Measurements from ENCODE around the gene MUC3A.
"Not testable (repeated sequence)": the region's sequence is repeated elsewhere in the genome, so short reads cannot be mapped to it uniquely, and the experiment has no call there.

Gene MUC3A

DNA sequence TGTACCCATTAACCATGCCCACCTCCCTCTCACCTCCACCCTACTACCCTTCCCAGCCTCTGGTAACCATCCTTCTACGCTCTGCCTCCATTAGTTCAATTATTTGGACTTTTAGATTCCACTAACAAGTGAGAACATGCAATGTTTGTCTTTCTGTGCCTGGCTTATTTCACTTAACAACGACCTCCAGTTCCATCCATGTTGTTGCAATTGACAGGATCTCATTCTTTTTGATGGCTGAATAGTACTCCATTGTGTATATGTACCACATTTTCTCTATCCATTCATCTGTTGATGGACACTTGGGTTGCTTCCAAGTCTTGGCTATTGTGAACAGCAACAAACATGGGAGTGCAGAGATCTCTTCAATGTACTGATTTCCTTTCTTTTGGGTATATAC lies 58.0 kb downstream of the MUC3A start:
- not testable (repeated sequence) for H3K9ac ChIP-seq (ENCODE audit: low read length); H3K4ac ChIP-seq (ENCODE audit: low read depth in 1 of 2, low read length in 2 of 2); H3K18ac ChIP-seq (ENCODE audit: low read depth in 1 of 2, low read length in 2 of 2); H4K8ac ChIP-seq (ENCODE audit: low read length); H2AFZ ChIP-seq (ENCODE audit: low read depth, low read length); H3K14ac ChIP-seq (ENCODE audit: low read length in 2 of 2); DNase-seq; H3K27ac ChIP-seq (ENCODE audit: low read length, poor library complexity, severe bottlenecking); H3K79me1 ChIP-seq (replicated peaks; ENCODE audit: low read length, poor library complexity, severe bottlenecking); H2BK5ac ChIP-seq (ENCODE audit: low read depth, low read length, poor library complexity, severe bottlenecking); H3K36me3 ChIP-seq (ENCODE audit: control insufficient read depth in 1 of 2, insufficient read depth in 2 of 2, low read depth in 1 of 2, low read length in 2 of 2); H2AK5ac ChIP-seq (ENCODE audit: low read length, severe bottlenecking); H3K23ac ChIP-seq (ENCODE audit: low read length in 2 of 2); H3K4me1 ChIP-seq (ENCODE audit: control insufficient read depth, insufficient read depth, low read depth, low read length); H2BK15ac ChIP-seq (ENCODE audit: low read depth, poor library complexity, severe bottlenecking); H2BK120ac ChIP-seq (ENCODE audit: low read depth, low read length); H3K4me3 ChIP-seq (ENCODE audit: insufficient read depth in 1 of 2, low read depth in 1 of 2, low read length in 2 of 2); H3K4me2 ChIP-seq (ENCODE audit: low read length, poor library complexity, severe bottlenecking); H2BK12ac ChIP-seq (ENCODE audit: low read length in 2 of 2); H3K9me3 ChIP-seq (ENCODE audit: control insufficient read depth, low read length); H4K91ac ChIP-seq (ENCODE audit: low read length)
- WGBS = 95% methylated on average over 1 of the region's 2 CpGs
- H3K27me3 ChIP-seq (ENCODE audit: control insufficient read depth in 1 of 2, insufficient read depth in 1 of 2, low read length in 2 of 2) = peaks cover 8 to 31% of the 10 kb centered on the region in 2 experiments

DNA sequence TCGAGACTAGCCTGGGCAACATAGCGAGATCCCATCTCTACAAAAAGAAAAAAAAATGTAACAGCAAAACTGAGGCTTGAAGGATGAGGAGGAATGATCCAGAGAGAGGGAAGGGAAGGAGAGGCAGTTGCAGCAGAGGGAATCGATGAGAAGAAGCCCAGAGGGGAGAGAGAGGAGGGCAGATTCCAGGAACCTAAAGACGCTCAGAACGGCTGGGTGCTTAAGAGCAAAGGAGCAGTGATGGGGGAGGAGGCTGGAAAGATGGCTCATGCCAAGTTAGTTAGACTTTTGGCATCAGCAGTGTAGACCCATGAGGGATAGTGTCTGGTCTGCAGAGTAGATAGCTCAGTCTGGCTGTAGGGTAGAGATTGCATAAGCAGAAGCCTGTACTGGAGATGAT lies 60.3 kb downstream of the MUC3A start:
- Histone ChIP-seq H2BK12ac (ENCODE audit: low read length in 2 of 2) (no peak overlapping the region), H2BK5ac (ENCODE audit: low read depth, low read length, poor library complexity, severe bottlenecking) (no peak overlapping the region), H2BK120ac (ENCODE audit: low read depth, low read length) (no peak overlapping the region), H3K79me1 (replicated peaks; ENCODE audit: low read length, poor library complexity, severe bottlenecking) (no peaks in the 10 kb centered on the region), H4K8ac (ENCODE audit: low read length) (no peak overlapping the region), H4K91ac (ENCODE audit: low read length) (no peak overlapping the region), H2AK5ac (ENCODE audit: low read length, severe bottlenecking) (no peak overlapping the region), H3K4ac (ENCODE audit: low read depth in 1 of 2, low read length in 2 of 2) (no peak overlapping the region), H3K4me3 (ENCODE audit: insufficient read depth in 1 of 2, low read depth in 1 of 2, low read length in 2 of 2) (no peak overlapping the region), H3K14ac (ENCODE audit: low read length in 2 of 2) (no peak overlapping the region), H3K18ac (ENCODE audit: low read depth in 1 of 2, low read length in 2 of 2) (no peak overlapping the region), H3K27me3 (ENCODE audit: control insufficient read depth in 1 of 2, insufficient read depth in 1 of 2, low read length in 2 of 2) (peaks cover 8 to 30% of the 10 kb centered on the region in 2 experiments), H2BK15ac (ENCODE audit: low read depth, poor library complexity, severe bottlenecking) (no peak overlapping the region), H3K27ac (ENCODE audit: low read length, poor library complexity, severe bottlenecking) (no peak overlapping the region), H3K4me2 (ENCODE audit: low read length, poor library complexity, severe bottlenecking) (no peak overlapping the region), H2AFZ (ENCODE audit: low read depth, low read length) (no peak overlapping the region), H3K23ac (ENCODE audit: low read length in 2 of 2) (no peak overlapping the region), H3K4me1 (ENCODE audit: control insufficient read depth, insufficient read depth, low read depth, low read length) (no peaks in the 10 kb centered on the region), H3K36me3 (ENCODE audit: control insufficient read depth in 1 of 2, insufficient read depth in 2 of 2, low read depth in 1 of 2, low read length in 2 of 2) (peaks cover 0 to 4% of the 10 kb centered on the region in 2 experiments), H3K9ac (ENCODE audit: low read length) (no peak overlapping the region), H3K9me3 (ENCODE audit: control insufficient read depth, low read length) (no peaks in the 10 kb centered on the region)
- WGBS = 94% methylated on average over 3 of the region's 5 CpGs
- no peak for DNase-seq

DNA sequence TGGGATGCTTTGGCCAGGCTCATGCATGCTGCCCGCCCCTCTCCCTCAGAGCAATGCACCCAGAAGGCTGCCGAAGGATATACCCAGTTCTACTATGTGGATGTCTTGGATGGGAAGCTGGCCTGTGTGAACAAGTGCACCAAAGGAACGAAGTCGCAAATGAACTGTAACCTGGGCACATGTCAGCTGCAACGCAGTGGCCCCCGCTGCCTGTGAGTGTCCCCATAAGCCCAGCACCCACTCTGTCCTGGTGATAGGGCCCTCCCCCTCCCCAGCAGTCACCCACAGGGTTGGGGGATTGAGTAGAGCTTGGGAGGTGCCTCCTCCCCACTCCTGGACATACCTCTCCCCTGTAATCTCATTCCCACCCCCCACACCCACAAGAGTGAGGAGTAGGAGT lies 63.6 kb downstream of the MUC3A start:
- H3K4me3 ChIP-seq (ENCODE audit: insufficient read depth in 1 of 2, low read depth in 1 of 2, low read length in 2 of 2) = no peak overlapping the region
- no peak overlapping the region for H4K8ac ChIP-seq (ENCODE audit: low read length)
- WGBS = 90% methylated on average over 5 of the region's 6 CpGs
- no peak overlapping the region for H3K9ac ChIP-seq (ENCODE audit: low read length)
- H3K4ac ChIP-seq (ENCODE audit: low read depth in 1 of 2, low read length in 2 of 2) = no peak overlapping the region
- no peak overlapping the region for H3K14ac ChIP-seq (ENCODE audit: low read length in 2 of 2)
- no peak overlapping the region for H2AFZ ChIP-seq (ENCODE audit: low read depth, low read length)
- no peak overlapping the region for H3K4me2 ChIP-seq (ENCODE audit: low read length, poor library complexity, severe bottlenecking)
- H2BK5ac ChIP-seq (ENCODE audit: low read depth, low read length, poor library complexity, severe bottlenecking) = no peak overlapping the region
- no peak overlapping the region for H2AK5ac ChIP-seq (ENCODE audit: low read length, severe bottlenecking)
- H3K4me1 ChIP-seq (ENCODE audit: control insufficient read depth, insufficient read depth, low read depth, low read length) = peaks cover 10% of the 10 kb centered on the region
- peaks cover 2% of the 10 kb centered on the region for H3K79me1 ChIP-seq (replicated peaks; ENCODE audit: low read length, poor library complexity, severe bottlenecking)
- H4K91ac ChIP-seq (ENCODE audit: low read length) = no peak overlapping the region
- H2BK15ac ChIP-seq (ENCODE audit: low read depth, poor library complexity, severe bottlenecking) = no peak overlapping the region
- H2BK120ac ChIP-seq (ENCODE audit: low read depth, low read length) = no peak overlapping the region
- no peaks in the 10 kb centered on the region for H3K9me3 ChIP-seq (ENCODE audit: control insufficient read depth, low read length)
- no peak overlapping the region for H3K23ac ChIP-seq (ENCODE audit: low read length in 2 of 2)
- no peak overlapping the region for H2BK12ac ChIP-seq (ENCODE audit: low read length in 2 of 2)
- peaks cover 0 to 12% of the 10 kb centered on the region in 2 experiments for H3K27me3 ChIP-seq (ENCODE audit: control insufficient read depth in 1 of 2, insufficient read depth in 1 of 2, low read length in 2 of 2)
- no peak overlapping the region for H3K18ac ChIP-seq (ENCODE audit: low read depth in 1 of 2, low read length in 2 of 2)
- DNase-seq = no peak
- peaks cover 0 to 4% of the 10 kb centered on the region in 2 experiments for H3K36me3 ChIP-seq (ENCODE audit: control insufficient read depth in 1 of 2, insufficient read depth in 2 of 2, low read depth in 1 of 2, low read length in 2 of 2)
- H3K27ac ChIP-seq (ENCODE audit: low read length, poor library complexity, severe bottlenecking) = no peak overlapping the region

DNA sequence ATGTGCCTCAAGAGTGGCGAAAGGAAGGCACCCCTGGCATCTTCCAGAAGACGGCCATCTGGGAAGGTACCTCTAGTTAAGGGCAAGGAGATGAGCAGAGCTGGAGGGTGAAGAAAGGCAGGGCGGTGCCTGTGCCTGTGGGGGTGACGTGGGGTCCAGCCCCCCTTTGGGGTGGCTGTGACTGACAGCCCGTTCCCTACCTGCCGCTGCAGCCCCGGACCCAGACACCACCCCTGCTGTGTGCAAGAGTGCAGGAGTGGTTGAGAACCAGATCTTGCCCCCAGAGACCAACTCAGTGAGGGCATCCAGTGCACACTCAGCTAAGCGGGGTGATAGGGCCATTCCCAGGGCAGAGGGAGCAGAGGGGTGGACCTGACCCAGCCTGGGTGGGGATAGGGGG lies 66.3 kb downstream of the MUC3A start:
- 91% methylated on average over 8 of the region's 8 CpGs for WGBS
- Histone ChIP-seq H2BK120ac (ENCODE audit: low read depth, low read length) (no peak overlapping the region), H2BK12ac (ENCODE audit: low read length in 2 of 2) (peak overlapping the region in 1 of 2 experiments; percentile 18)

More for the DNA sequence above, 66.3 kb downstream of the MUC3A start:
- Histone ChIP-seq H3K4me1 (ENCODE audit: control insufficient read depth, insufficient read depth, low read depth, low read length) (peaks cover 15% of the 10 kb centered on the region), H3K79me1 (replicated peaks; ENCODE audit: low read length, poor library complexity, severe bottlenecking) (peaks cover 2% of the 10 kb centered on the region), H2BK15ac (ENCODE audit: low read depth, poor library complexity, severe bottlenecking) (no peak overlapping the region), H4K91ac (ENCODE audit: low read length) (no peak overlapping the region), H3K23ac (ENCODE audit: low read length in 2 of 2) (no peak overlapping the region), H3K14ac (ENCODE audit: low read length in 2 of 2) (no peak overlapping the region), H3K36me3 (ENCODE audit: control insufficient read depth in 1 of 2, insufficient read depth in 2 of 2, low read depth in 1 of 2, low read length in 2 of 2) (peaks cover 0 to 4% of the 10 kb centered on the region in 2 experiments), H3K4ac (ENCODE audit: low read depth in 1 of 2, low read length in 2 of 2) (no peak overlapping the region), H2AK5ac (ENCODE audit: low read length, severe bottlenecking) (no peak overlapping the region), H2BK5ac (ENCODE audit: low read depth, low read length, poor library complexity, severe bottlenecking) (no peak overlapping the region), H3K27me3 (ENCODE audit: control insufficient read depth in 1 of 2, insufficient read depth in 1 of 2, low read length in 2 of 2) (peaks cover 0 to 7% of the 10 kb centered on the region in 2 experiments), H2AFZ (ENCODE audit: low read depth, low read length) (no peak overlapping the region), H4K8ac (ENCODE audit: low read length) (no peak overlapping the region), H3K4me2 (ENCODE audit: low read length, poor library complexity, severe bottlenecking) (no peak overlapping the region), H3K27ac (ENCODE audit: low read length, poor library complexity, severe bottlenecking) (no peak overlapping the region), H3K4me3 (ENCODE audit: insufficient read depth in 1 of 2, low read depth in 1 of 2, low read length in 2 of 2) (no peak overlapping the region), H3K18ac (ENCODE audit: low read depth in 1 of 2, low read length in 2 of 2) (no peak overlapping the region), H3K9ac (ENCODE audit: low read length) (no peak overlapping the region), H3K9me3 (ENCODE audit: control insufficient read depth, low read length) (no peaks in the 10 kb centered on the region)
- DNase-seq = no peak

All from mesenchymal stem cell (in vitro differentiated cells and primary cell).